Epithelial cell of esophagus (primary cell): ENCODE measurements around the gene LRRC26.

Source experiments
- DNase-seq: peaks from one replicate; pipeline ENCODE4 v3.0.0; 2010; ENCODE audit warnings: low read depth
- H3K4me3 ChIP-seq: 2 replicates; pipeline ENCODE4 v1.5.1; 2011; ENCODE audit warnings: mild to moderate bottlenecking, low read length, control low read depth
- CTCF ChIP-seq: IDR thresholded peaks from 2 replicates; pipeline ENCODE4 v1.5.1; 2011; ENCODE audit warnings: low read depth, mild to moderate bottlenecking, low read length, control low read depth, inconsistent platforms; ENCODE audit not compliant: insufficient read depth; ENCODE audit errors: missing control alignments

LRRC26 gene

GRCh38 chr9:137188086-137188489 is 18.2 kb upstream of the LRRC26 start:
- no peak for TF ChIP-seq CTCF
- H3K4me3 ChIP-seq, result peak overlapping the region; percentile 94
- DNase-seq, result no peak

- peak overlapping the region; percentile 94 for H3K4me3 ChIP-seq
- no peak for DNase-seq
- TF ChIP-seq CTCF, result no peak
Observed at GRCh38 chr9:137187386-137187785, 17.5 kb upstream of the LRRC26 start.

- TF ChIP-seq CTCF, result no peak
- no peak for DNase-seq
- no peak overlapping the region for H3K4me3 ChIP-seq
Observed at GRCh38 chr9:137186385-137186784, 16.5 kb upstream of the LRRC26 start.

GRCh38 chr9:137185921-137186320 is 16.1 kb upstream of the LRRC26 start:
- no peak for TF ChIP-seq CTCF
- DNase-seq, result no peak
- H3K4me3 ChIP-seq, result no peak overlapping the region

GRCh38 chr9:137184881-137185660 is 15.2 kb upstream of the LRRC26 start:
- no peak for TF ChIP-seq CTCF
- H3K4me3 ChIP-seq, result no peak overlapping the region
- no peak for DNase-seq

GRCh38 chr9:137183980-137184595 is 14.2 kb upstream of the LRRC26 start:
- no peak overlapping the region for H3K4me3 ChIP-seq
- no peak for TF ChIP-seq CTCF
- DNase-seq, result no peak

- DNase-seq, result no peak
- TF ChIP-seq CTCF, result no peak
- H3K4me3 ChIP-seq, result no peak overlapping the region
Observed at GRCh38 chr9:137182836-137183235, 13.0 kb upstream of the LRRC26 start.
